ENCODE measurements around the gene ARSG.

- TF ChIP-seq ZNF530 (CRISPR knock-in tag; IDR thresholded peaks at IDR 0.05; ENCODE audit: low read depth) = no peak
- no peak for TF ChIP-seq MAX (IDR thresholded peaks at IDR 0.05)
- TF ChIP-seq RNF2 (conservative IDR thresholded peaks at IDR 0.05; ENCODE audit: low read depth) = no peak
- TF ChIP-seq ZBTB33 (CRISPR knock-in tag; IDR thresholded peaks at IDR 0.05) = no peak
- no peak for TF ChIP-seq ZNF18 (CRISPR knock-in tag; IDR thresholded peaks at IDR 0.05; ENCODE audit: insufficient replicate concordance)
- no peak for TF ChIP-seq ZFP82 (CRISPR knock-in tag; IDR thresholded peaks at IDR 0.05; ENCODE audit: borderline replicate concordance)
- TF ChIP-seq RFXAP (CRISPR knock-in tag; IDR thresholded peaks at IDR 0.05; ENCODE audit: borderline replicate concordance) = no peak
Measured at GRCh38 chr17:68457168-68457538, 165.9 kb downstream of the ARSG start, which contains the start of gene WIPI1.
